ENCODE measurements around the gene JAG2. TPM values are rescaled to one million over a fixed set of nuclear protein-coding genes. Genes with fewer than 3 reads are reported as not detected.

JAG2 gene
- total RNA-seq, 1 donor from 2014 or later: 3.8 TPM

DNA sequence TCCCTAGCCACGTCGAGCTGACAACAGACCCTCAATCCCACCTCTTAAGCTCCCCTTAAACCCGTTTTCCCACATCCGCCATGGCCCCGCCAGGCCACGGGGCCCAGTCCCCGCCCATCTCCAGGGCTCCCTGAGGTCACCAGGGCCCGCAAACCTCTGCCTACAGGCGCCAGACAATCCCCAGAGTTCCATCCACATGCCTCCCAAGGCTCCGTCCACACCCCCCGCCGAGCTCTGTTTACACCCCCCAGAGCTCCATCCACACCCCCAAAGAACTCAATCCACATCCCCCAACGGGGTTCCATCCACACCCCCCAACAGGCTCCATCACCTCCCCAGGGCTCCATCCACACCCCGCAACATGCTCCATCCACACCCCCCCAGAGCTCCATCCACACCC, 9.2 kb downstream of the JAG2 start:
- H3K4me1 Mint-ChIP-seq (ENCODE audit: low read depth): no peaks in the 10 kb centered on the region
- TF ChIP-seq, protein P1, sequence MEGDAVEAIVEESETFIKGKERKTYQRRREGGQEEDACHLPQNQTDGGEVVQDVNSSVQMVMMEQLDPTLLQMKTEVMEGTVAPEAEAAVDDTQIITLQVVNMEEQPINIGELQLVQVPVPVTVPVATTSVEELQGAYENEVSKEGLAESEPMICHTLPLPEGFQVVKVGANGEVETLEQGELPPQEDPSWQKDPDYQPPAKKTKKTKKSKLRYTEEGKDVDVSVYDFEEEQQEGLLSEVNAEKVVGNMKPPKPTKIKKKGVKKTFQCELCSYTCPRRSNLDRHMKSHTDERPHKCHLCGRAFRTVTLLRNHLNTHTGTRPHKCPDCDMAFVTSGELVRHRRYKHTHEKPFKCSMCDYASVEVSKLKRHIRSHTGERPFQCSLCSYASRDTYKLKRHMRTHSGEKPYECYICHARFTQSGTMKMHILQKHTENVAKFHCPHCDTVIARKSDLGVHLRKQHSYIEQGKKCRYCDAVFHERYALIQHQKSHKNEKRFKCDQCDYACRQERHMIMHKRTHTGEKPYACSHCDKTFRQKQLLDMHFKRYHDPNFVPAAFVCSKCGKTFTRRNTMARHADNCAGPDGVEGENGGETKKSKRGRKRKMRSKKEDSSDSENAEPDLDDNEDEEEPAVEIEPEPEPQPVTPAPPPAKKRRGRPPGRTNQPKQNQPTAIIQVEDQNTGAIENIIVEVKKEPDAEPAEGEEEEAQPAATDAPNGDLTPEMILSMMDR (IDR thresholded peaks at IDR 0.05; ENCODE audit: unreplicated experiment): no peak
- no peak for DNase-seq (ENCODE audit: low spot score, unreplicated experiment)
- H3K27me3 Mint-ChIP-seq: no peaks in the 10 kb centered on the region
- no peaks in the 10 kb centered on the region for H3K36me3 Mint-ChIP-seq (ENCODE audit: insufficient read depth)
- no peaks in the 10 kb centered on the region for H3K9me3 Mint-ChIP-seq (ENCODE audit: low read depth)
- no peak overlapping the region for H3K27ac Mint-ChIP-seq
- no peak overlapping the region for H3K4me3 Mint-ChIP-seq (ENCODE audit: low read depth)

DNA sequence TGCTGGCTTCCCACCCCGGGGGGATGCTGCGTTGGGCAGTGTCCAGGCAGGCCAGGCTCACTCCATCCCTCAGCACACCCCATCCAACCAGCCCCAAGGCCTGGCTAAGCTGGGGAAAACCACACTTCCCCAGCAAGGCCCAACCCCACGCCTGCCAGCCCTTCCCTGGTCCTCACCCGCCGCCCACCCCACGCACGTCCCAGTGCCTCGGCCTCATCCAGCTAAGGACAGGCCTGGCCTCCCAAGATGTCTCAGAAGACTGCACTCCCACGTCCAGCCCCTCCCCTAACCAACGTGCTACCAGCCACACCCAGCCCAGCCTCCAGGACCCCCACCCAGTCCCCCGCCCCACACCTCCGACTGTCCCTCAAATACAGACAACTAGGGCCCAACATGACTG, 9.8 kb downstream of the JAG2 start:
- Mint-ChIP-seq H3K27ac (no peak overlapping the region), H3K9me3 (ENCODE audit: low read depth) (no peaks in the 10 kb centered on the region), H3K4me1 (ENCODE audit: low read depth) (no peaks in the 10 kb centered on the region), H3K4me3 (ENCODE audit: low read depth) (no peak overlapping the region), H3K27me3 (no peaks in the 10 kb centered on the region), H3K36me3 (ENCODE audit: insufficient read depth) (no peaks in the 10 kb centered on the region)
- DNase-seq (ENCODE audit: low spot score, unreplicated experiment): no peak
- TF ChIP-seq, protein P1 (IDR thresholded peaks at IDR 0.05; ENCODE audit: unreplicated experiment): no peak

DNA sequence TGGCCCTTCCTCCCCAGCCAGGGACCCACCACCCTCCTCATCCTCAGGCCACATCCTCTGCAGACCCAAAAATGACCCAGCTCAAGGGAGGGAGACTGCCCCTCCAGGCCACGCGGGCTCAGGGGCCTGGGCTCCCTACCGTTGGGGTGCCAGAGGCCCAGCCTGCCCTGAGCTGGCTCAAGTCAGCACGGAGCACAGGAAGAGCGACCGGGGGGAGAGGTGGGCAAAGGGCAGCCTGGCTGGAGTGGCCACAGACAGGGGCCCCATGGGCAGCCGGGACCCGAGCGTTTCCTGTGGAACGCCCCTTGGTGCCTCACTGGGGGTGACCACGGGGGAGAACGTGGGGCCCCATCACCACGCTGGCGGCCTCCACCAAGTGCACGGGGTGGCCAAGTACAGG, 10.7 kb downstream of the JAG2 start:
- H3K27me3 Mint-ChIP-seq: no peaks in the 10 kb centered on the region
- no peaks in the 10 kb centered on the region for H3K4me1 Mint-ChIP-seq (ENCODE audit: low read depth)
- H3K36me3 Mint-ChIP-seq (ENCODE audit: insufficient read depth): no peaks in the 10 kb centered on the region
- H3K9me3 Mint-ChIP-seq (ENCODE audit: low read depth): no peaks in the 10 kb centered on the region
- TF ChIP-seq, protein P1 (IDR thresholded peaks at IDR 0.05; ENCODE audit: unreplicated experiment): no peak
- DNase-seq (ENCODE audit: low spot score, unreplicated experiment): no peak
- H3K27ac Mint-ChIP-seq: no peak overlapping the region
- H3K4me3 Mint-ChIP-seq (ENCODE audit: low read depth): no peak overlapping the region

DNA sequence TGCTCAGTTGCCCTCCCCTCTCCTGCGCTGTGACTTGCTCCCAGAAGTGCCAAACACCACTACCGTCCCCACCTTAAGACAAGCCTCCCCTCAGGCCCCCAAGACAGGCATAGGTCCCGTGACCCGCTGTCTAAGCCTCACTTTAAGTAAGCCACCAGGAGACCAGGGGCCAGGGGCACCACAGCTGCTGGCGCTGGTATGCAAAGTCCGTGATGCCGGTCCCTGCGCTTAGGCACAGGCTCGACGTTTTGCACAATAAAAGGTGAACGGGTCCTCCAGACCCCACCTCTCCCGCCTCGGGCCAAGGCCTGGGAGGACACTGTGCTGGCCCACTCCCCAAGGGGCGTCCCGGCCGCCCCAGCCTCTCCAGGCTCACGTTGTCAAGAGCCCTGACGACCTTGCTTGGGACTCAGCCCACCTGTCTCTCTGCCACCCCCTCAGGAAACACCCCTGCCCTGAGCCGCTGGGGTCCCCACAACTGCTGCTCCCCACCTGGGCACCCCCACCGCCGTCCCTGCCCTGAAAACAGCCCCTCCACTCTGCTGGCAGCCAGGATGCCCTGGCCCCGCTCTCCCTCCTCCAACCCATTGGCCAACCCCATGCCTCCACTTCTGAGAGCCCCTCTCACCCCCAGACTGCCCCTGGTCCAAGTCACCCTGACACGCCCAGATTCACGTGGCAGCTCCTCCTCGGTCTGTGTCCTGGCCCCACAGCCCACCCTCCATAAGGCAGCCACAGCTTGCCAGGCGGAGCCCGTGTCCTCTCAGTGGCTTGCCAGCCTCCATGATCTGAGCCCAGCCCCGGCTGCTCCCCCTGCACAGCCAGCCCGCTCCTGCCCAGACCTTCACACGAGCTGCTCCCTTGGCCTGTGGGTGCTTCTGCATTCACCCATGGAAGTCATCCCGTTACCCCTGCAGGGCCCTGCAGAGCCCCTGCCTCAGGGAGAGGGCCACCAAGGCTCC, 11.9 kb downstream of the JAG2 start:
- DNase-seq (ENCODE audit: low spot score, unreplicated experiment): no peak
- no peak overlapping the region for H3K4me3 Mint-ChIP-seq (ENCODE audit: low read depth)
- no peaks in the 10 kb centered on the region for H3K9me3 Mint-ChIP-seq (ENCODE audit: low read depth)
- no peaks in the 10 kb centered on the region for H3K36me3 Mint-ChIP-seq (ENCODE audit: insufficient read depth)
- H3K27ac Mint-ChIP-seq: no peak overlapping the region
- TF ChIP-seq, protein P1 (IDR thresholded peaks at IDR 0.05; ENCODE audit: unreplicated experiment): no peak
- no peaks in the 10 kb centered on the region for H3K4me1 Mint-ChIP-seq (ENCODE audit: low read depth)
- no peaks in the 10 kb centered on the region for H3K27me3 Mint-ChIP-seq

DNA sequence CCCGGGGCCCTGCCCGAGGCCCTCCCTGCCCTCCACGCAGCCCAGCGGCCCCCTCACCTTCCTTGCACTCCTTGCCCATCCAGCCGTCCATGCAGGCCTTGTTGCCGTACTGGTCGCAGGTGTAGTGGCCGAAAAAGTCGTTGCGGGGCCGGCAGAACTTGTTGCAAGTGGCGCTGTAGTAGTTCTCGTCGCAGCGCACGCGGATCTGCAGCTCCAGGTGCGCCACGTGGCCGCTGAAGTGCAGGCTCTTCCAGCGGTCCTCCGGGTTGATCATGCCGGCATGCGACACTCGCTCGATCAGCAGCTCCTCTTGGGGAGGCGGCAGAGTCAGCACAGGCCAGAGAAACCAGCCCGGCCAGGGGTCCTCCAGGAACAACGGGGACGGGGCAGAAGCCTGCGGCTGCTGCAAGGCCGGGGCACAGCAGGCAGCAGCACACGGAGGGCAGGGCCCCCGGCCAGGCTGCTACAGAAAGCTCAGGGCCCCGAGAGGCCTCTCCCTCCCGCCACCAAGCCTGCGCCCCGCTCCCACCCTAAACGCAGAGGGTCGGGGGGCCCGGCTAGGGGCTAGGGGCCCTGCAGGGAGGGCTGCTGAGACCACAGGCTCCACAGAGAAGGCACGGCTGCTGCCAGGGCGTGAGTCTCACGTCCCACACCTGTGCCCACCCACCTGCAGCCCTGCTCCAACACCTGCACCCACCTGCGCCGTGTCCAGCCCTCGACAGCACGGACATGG, 12.7 kb downstream of the JAG2 start:
- no peak for DNase-seq (ENCODE audit: low spot score, unreplicated experiment)
- Mint-ChIP-seq H3K4me1 (ENCODE audit: low read depth) (no peaks in the 10 kb centered on the region), H3K9me3 (ENCODE audit: low read depth) (no peaks in the 10 kb centered on the region), H3K36me3 (ENCODE audit: insufficient read depth) (no peaks in the 10 kb centered on the region), H3K27me3 (no peaks in the 10 kb centered on the region), H3K4me3 (ENCODE audit: low read depth) (no peak overlapping the region), H3K27ac (no peak overlapping the region)
- TF ChIP-seq, protein P1 (IDR thresholded peaks at IDR 0.05; ENCODE audit: unreplicated experiment): no peak
